ENCODE results near the gene FTSJ1. TPM values are rescaled to one million over a fixed set of nuclear protein-coding genes. Genes with fewer than 3 reads are reported as not detected.
"Not testable (repeated sequence)": the region's sequence is repeated elsewhere in the genome, so short reads cannot be mapped to it uniquely, and the experiment has no call there.

The FTSJ1 gene
- total RNA-seq, 1 experiment from 2014 or later, result 53.9 TPM

DNA sequence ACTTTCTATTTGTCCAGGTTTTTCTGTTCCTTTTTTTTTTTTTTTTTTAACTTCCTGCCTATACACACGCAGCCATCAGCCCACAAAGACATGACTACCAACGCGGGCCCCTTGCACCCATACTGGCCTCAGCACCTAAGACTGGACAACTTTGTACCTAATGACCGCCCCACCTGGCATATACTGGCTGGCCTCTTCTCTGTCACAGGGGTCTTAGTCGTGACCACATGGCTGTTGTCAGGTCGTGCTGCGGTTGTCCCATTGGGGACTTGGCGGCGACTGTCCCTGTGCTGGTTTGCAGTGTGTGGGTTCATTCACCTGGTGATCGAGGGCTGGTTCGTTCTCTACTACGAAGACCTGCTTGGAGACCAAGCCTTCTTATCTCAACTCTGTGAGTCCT, 47.7 kb downstream of the FTSJ1 start:
- H3K36me3 Mint-ChIP-seq, result peaks cover 29% of the 10 kb centered on the region

DNA sequence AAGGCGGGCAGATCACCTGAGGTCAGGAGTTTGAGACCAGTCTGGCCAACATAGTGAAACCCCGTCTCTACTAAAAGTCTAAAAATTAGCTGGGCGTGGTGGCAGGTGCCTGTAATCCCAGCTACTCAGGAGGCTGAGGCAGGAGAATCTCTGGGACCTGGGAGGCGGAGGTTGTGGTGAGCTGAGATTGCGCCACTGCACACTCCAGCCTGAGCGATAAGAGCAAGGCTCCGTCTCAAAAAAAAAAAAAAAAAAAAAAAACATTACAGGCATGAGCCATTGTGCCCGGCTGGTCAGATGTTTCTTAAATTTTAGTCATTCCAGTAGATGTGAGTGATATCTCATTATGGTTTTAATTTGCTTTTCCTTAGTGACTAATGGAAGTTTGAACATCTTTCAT, 49.9 kb downstream of the FTSJ1 start:
- H3K4me1 Mint-ChIP-seq; ATAC-seq; H3K27me3 Mint-ChIP-seq (ENCODE audit: low read depth); H3K27ac Mint-ChIP-seq; CTCF ChIA-PET; DNase-seq (ENCODE audit: low spot score); H3K4me3 Mint-ChIP-seq; POLR2A ChIA-PET; H3K9me3 Mint-ChIP-seq: not testable (repeated sequence)
- H3K36me3 Mint-ChIP-seq, result peaks cover 33% of the 10 kb centered on the region

More for the DNA sequence above, 47.7 kb downstream of the FTSJ1 start:
- ChIA-PET CTCF (no interaction called here), POLR2A (no interaction called here)
- ATAC-seq (no peak), DNase-seq (ENCODE audit: low spot score) (no peak)
- no peaks in the 10 kb centered on the region for H3K9me3 Mint-ChIP-seq
- H3K27me3 Mint-ChIP-seq (ENCODE audit: low read depth), result no peaks in the 10 kb centered on the region
- peaks cover 11% of the 10 kb centered on the region for H3K4me1 Mint-ChIP-seq
- peak overlapping the region; percentile 39 for H3K4me3 Mint-ChIP-seq
- no peak overlapping the region for H3K27ac Mint-ChIP-seq
- no peak for TF ChIP-seq ZNF121 (CRISPR knock-in tag; IDR thresholded peaks at IDR 0.05)
- TF ChIP-seq IRF2 (CRISPR knock-in tag; IDR thresholded peaks at IDR 0.05; ENCODE audit: borderline replicate concordance, low read depth), result no peak
- TF ChIP-seq ELF4 (CRISPR knock-in tag; IDR thresholded peaks at IDR 0.05; ENCODE audit: low read depth), result no peak
- TF ChIP-seq OVOL2 (CRISPR knock-in tag; IDR thresholded peaks at IDR 0.05; ENCODE audit: borderline replicate concordance), result no peak
- TF ChIP-seq, protein P1, sequence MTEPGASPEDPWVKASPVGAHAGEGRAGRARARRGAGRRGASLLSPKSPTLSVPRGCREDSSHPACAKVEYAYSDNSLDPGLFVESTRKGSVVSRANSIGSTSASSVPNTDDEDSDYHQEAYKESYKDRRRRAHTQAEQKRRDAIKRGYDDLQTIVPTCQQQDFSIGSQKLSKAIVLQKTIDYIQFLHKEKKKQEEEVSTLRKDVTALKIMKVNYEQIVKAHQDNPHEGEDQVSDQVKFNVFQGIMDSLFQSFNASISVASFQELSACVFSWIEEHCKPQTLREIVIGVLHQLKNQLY (CRISPR knock-in tag; IDR thresholded peaks at IDR 0.05), result no peak
- no peak for TF ChIP-seq TCF7 (CRISPR knock-in tag; IDR thresholded peaks at IDR 0.05; ENCODE audit: low read depth)

DNA sequence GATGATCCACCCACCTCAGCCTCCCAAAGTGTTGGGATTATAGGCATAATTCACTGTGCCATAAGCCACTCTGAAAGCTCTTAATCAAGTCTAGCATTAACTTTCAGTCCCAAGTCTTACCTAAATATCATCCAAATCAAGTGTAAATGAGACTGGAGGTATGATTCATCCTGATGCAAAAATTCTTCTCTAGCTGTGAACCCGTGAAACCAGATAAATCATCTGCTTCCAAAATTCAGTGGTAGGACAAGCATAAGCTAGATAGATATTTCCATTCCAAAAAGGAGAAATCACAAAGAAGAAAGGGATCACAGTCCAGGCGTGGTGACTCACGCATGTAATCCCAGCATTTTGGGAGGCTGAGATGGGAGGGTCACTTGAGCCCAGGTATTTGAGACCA, 54.7 kb downstream of the FTSJ1 start:
- TF ChIP-seq FOXJ3 (CRISPR knock-in tag; IDR thresholded peaks at IDR 0.05; ENCODE audit: borderline replicate concordance), result no peak
- no peak for TF ChIP-seq ZNF317 (CRISPR knock-in tag; IDR thresholded peaks at IDR 0.05; ENCODE audit: borderline replicate concordance, low read depth)
- TF ChIP-seq TCF7 (CRISPR knock-in tag; IDR thresholded peaks at IDR 0.05; ENCODE audit: low read depth), result no peak
- TF ChIP-seq ZNF232 (CRISPR knock-in tag; IDR thresholded peaks at IDR 0.05), result no peak
- TF ChIP-seq NFATC4 (CRISPR knock-in tag; IDR thresholded peaks at IDR 0.05), result no peak
- no peak for TF ChIP-seq TP53 (CRISPR knock-in tag; IDR thresholded peaks at IDR 0.05)
- TF ChIP-seq, protein P2, sequence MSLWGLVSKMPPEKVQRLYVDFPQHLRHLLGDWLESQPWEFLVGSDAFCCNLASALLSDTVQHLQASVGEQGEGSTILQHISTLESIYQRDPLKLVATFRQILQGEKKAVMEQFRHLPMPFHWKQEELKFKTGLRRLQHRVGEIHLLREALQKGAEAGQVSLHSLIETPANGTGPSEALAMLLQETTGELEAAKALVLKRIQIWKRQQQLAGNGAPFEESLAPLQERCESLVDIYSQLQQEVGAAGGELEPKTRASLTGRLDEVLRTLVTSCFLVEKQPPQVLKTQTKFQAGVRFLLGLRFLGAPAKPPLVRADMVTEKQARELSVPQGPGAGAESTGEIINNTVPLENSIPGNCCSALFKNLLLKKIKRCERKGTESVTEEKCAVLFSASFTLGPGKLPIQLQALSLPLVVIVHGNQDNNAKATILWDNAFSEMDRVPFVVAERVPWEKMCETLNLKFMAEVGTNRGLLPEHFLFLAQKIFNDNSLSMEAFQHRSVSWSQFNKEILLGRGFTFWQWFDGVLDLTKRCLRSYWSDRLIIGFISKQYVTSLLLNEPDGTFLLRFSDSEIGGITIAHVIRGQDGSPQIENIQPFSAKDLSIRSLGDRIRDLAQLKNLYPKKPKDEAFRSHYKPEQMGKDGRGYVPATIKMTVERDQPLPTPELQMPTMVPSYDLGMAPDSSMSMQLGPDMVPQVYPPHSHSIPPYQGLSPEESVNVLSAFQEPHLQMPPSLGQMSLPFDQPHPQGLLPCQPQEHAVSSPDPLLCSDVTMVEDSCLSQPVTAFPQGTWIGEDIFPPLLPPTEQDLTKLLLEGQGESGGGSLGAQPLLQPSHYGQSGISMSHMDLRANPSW (CRISPR knock-in tag; conservative IDR thresholded peaks at IDR 0.05; ENCODE audit: low read depth), result no peak
- TF ChIP-seq GRHL2 (CRISPR knock-in tag; IDR thresholded peaks at IDR 0.05; ENCODE audit: insufficient replicate concordance, severe bottlenecking), result no peak
- TF ChIP-seq, protein P3, sequence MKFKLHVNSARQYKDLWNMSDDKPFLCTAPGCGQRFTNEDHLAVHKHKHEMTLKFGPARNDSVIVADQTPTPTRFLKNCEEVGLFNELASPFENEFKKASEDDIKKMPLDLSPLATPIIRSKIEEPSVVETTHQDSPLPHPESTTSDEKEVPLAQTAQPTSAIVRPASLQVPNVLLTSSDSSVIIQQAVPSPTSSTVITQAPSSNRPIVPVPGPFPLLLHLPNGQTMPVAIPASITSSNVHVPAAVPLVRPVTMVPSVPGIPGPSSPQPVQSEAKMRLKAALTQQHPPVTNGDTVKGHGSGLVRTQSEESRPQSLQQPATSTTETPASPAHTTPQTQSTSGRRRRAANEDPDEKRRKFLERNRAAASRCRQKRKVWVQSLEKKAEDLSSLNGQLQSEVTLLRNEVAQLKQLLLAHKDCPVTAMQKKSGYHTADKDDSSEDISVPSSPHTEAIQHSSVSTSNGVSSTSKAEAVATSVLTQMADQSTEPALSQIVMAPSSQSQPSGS (CRISPR knock-in tag; IDR thresholded peaks at IDR 0.05; ENCODE audit: borderline replicate concordance, low read depth), result no peak
- no peak for TF ChIP-seq CBFB (CRISPR knock-in tag; IDR thresholded peaks at IDR 0.05; ENCODE audit: low read depth)
- POLR2A ChIA-PET, result no interaction called here
- no peaks in the 10 kb centered on the region for H3K9me3 Mint-ChIP-seq
- ATAC-seq (no peak), DNase-seq (ENCODE audit: low spot score) (no peak)
- CTCF ChIA-PET, result no interaction called here
- no peak overlapping the region for H3K4me3 Mint-ChIP-seq
- no peak overlapping the region for H3K27ac Mint-ChIP-seq
- no peaks in the 10 kb centered on the region for H3K27me3 Mint-ChIP-seq (ENCODE audit: low read depth)
- no peaks in the 10 kb centered on the region for H3K4me1 Mint-ChIP-seq
- H3K36me3 Mint-ChIP-seq, result peaks cover 29% of the 10 kb centered on the region

DNA sequence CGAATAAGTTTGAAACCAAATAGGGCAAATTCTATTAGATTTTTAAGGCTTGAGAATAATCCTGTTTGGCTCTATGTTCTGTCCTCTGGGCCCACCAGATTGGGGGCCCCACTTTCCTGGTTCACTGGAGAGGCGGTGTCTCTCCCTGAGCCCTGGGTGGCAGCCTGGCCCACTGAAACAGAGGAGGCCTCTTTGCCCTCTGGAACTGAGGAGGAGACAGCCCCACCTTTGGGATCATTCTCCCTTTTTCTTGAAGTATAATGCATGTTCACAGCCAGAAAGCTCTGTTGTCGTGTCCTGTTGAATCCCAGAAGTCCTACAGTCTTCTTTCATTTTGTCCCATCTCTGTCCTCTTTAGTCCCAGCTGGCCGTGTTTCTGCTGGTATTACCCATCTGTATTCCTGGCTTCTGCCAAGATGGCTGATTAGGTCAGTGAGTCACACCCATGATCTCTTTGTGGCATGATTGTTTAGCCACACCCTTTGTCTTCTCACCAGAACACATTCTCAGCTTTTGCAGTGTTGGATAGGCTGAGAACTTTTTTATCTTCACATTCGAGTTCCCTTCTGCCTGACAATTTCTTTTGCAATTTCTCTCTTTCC, 55.5 kb downstream of the FTSJ1 start:
- peaks cover 25% of the 10 kb centered on the region for H3K36me3 Mint-ChIP-seq
- H3K4me3 Mint-ChIP-seq, result no peak overlapping the region
- CTCF ChIA-PET, result no interaction called here
- POLR2A ChIA-PET, result no interaction called here
- DNase-seq (ENCODE audit: low spot score) (no peak), ATAC-seq (no peak)
- H3K27ac Mint-ChIP-seq, result no peak overlapping the region
- H3K4me1 Mint-ChIP-seq, result no peaks in the 10 kb centered on the region
- no peaks in the 10 kb centered on the region for H3K27me3 Mint-ChIP-seq (ENCODE audit: low read depth)
- H3K9me3 Mint-ChIP-seq, result no peaks in the 10 kb centered on the region
- TF ChIP-seq GTF2I (CRISPR knock-in tag; conservative IDR thresholded peaks at IDR 0.05) (no peak), TEAD4 (CRISPR knock-in tag; IDR thresholded peaks at IDR 0.05) (no peak), SMAD4 (CRISPR knock-in tag; IDR thresholded peaks at IDR 0.05) (no peak), FOXK1 (CRISPR knock-in tag; IDR thresholded peaks at IDR 0.05) (no peak), JAZF1 (CRISPR knock-in tag; IDR thresholded peaks at IDR 0.05) (no peak), NFE2L1 (CRISPR knock-in tag; IDR thresholded peaks at IDR 0.05) (no peak), GRHL2 (CRISPR knock-in tag; IDR thresholded peaks at IDR 0.05; ENCODE audit: insufficient replicate concordance, severe bottlenecking) (no peak), ETV6 (CRISPR knock-in tag; IDR thresholded peaks at IDR 0.05) (no peak), NFATC4 (CRISPR knock-in tag; IDR thresholded peaks at IDR 0.05) (no peak), ZNF317 (CRISPR knock-in tag; IDR thresholded peaks at IDR 0.05; ENCODE audit: borderline replicate concordance, low read depth) (no peak)
- TF ChIP-seq, protein P4, sequence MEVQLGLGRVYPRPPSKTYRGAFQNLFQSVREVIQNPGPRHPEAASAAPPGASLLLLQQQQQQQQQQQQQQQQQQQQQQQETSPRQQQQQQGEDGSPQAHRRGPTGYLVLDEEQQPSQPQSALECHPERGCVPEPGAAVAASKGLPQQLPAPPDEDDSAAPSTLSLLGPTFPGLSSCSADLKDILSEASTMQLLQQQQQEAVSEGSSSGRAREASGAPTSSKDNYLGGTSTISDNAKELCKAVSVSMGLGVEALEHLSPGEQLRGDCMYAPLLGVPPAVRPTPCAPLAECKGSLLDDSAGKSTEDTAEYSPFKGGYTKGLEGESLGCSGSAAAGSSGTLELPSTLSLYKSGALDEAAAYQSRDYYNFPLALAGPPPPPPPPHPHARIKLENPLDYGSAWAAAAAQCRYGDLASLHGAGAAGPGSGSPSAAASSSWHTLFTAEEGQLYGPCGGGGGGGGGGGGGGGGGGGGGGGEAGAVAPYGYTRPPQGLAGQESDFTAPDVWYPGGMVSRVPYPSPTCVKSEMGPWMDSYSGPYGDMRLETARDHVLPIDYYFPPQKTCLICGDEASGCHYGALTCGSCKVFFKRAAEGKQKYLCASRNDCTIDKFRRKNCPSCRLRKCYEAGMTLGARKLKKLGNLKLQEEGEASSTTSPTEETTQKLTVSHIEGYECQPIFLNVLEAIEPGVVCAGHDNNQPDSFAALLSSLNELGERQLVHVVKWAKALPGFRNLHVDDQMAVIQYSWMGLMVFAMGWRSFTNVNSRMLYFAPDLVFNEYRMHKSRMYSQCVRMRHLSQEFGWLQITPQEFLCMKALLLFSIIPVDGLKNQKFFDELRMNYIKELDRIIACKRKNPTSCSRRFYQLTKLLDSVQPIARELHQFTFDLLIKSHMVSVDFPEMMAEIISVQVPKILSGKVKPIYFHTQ (CRISPR knock-in tag; IDR thresholded peaks at IDR 0.05), result no peak

Measured in WTC11 (cell line).